PC-3 (cell line): ENCODE data around the gene KCNIP4. TPM values are rescaled to one million over a fixed set of nuclear protein-coding genes. Genes with fewer than 3 reads are reported as not detected.

ENCODE experiments used
- ATAC-seq: fragments of 200-7000 bp; cut with Tn5 transposase; 2 replicates; pipeline ENCODE4 v1.9.1; 2020; ENCODE audit warnings: mild to moderate bottlenecking, moderate library complexity
- BruUV-seq: library from RNA; stranded (reverse); fragments of 400-500 nt; replicated peaks from 2 replicates; lab custom pipeline; 2021; lab: Mats Ljungman, UMichigan
- CTCF ChIA-PET: fragments of 300-600 bp; sonication (Branson Sonifier 250); formaldehyde crosslinking; loops from one replicate; lab custom pipeline; 2022; ENCODE audit warnings: antibody characterized with exemption; lab: Charles Lee
- POLR2A ChIA-PET: fragments of 300-600 bp; sonication (Branson Sonifier 250); formaldehyde crosslinking; loops from one replicate; lab custom pipeline; 2022; ENCODE audit warnings: antibody characterized with exemption; ENCODE audit not compliant: unreplicated experiment; lab: Charles Lee
- DNase-seq: peaks from one replicate; pipeline ENCODE4 v3.0.0-alpha.2; 2015
- H2AFZ ChIP-seq: fragments of 300-600 bp; sonication (generic); 2 replicates; pipeline ENCODE4 v1.6.0; 2016; ENCODE audit warnings: antibody characterized with exemption, low read length
- H3F3A ChIP-seq: fragments of 300-600 bp; sonication (generic); one replicate; pipeline ENCODE4 v1.6.0; 2017; ENCODE audit warnings: antibody characterized with exemption, low read length, control low read depth, mild to moderate bottlenecking; ENCODE audit not compliant: unreplicated experiment
- H3K27ac ChIP-seq: fragments of 300-600 bp; sonication (generic); 2 replicates; pipeline ENCODE4 v1.5.1; 2016; ENCODE audit warnings: mild to moderate bottlenecking, low read length
- H3K27me3 ChIP-seq: fragments of 300-600 bp; sonication (generic); 2 replicates; pipeline ENCODE4 v1.6.1; 2016; ENCODE audit warnings: low read length, mixed read lengths
- H3K36me3 ChIP-seq: fragments of 300-600 bp; sonication (generic); 2 replicates; pipeline ENCODE4 v1.6.1; 2016; ENCODE audit warnings: low read depth, mixed run types, low read length, mixed read lengths
- H3K4me1 ChIP-seq: fragments of 300-600 bp; sonication (generic); 2 replicates; pipeline ENCODE4 v1.5.1; 2016; ENCODE audit warnings: low read length; ENCODE audit not compliant: insufficient read depth
- H3K4me2 ChIP-seq: fragments of 300-600 bp; sonication (generic); 2 replicates; pipeline ENCODE4 v1.6.0; 2016; ENCODE audit warnings: low read length
- H3K4me3 ChIP-seq: fragments of 300-600 bp; sonication (generic); 2 replicates; pipeline ENCODE4 v1.5.1; 2016; ENCODE audit warnings: mild to moderate bottlenecking, low read length, mixed read lengths
- H3K79me2 ChIP-seq: fragments of 300-600 bp; sonication (generic); 2 replicates; pipeline ENCODE4 v1.6.1; 2017; ENCODE audit warnings: low read length, mixed read lengths
- H3K9ac ChIP-seq: fragments of 300-600 bp; sonication (generic); 2 replicates; pipeline ENCODE4 v1.6.0; 2016; ENCODE audit warnings: mild to moderate bottlenecking, low read length
- H3K9me2 ChIP-seq: fragments of 300-600 bp; sonication (generic); replicated peaks from 2 replicates; pipeline ENCODE4 v1.6.1; 2016; ENCODE audit warnings: mixed run types, low read length, mixed read lengths
- H3K9me3 ChIP-seq: fragments of 300-600 bp; sonication (generic); 2 replicates; pipeline ENCODE4 v1.6.1; 2016; ENCODE audit warnings: low read length, mixed read lengths
- H4K20me1 ChIP-seq: fragments of 300-600 bp; sonication (generic); 2 replicates; pipeline ENCODE4 v1.6.1; 2016; ENCODE audit warnings: low read length, mixed read lengths
- CTCF ChIP-seq: fragments of 300-600 bp; sonication (generic); conservative IDR thresholded peaks from 2 replicates; pipeline ENCODE4 v1.5.1; 2017; ENCODE audit warnings: antibody characterized with exemption, low read depth, mild to moderate bottlenecking, low read length
- EZH2 ChIP-seq: fragments of 300-600 bp; sonication (generic); IDR thresholded peaks from one replicate; pipeline ENCODE4 v1.6.1; 2017; ENCODE audit warnings: antibody characterized with exemption, mild to moderate bottlenecking, low read length; ENCODE audit not compliant: unreplicated experiment
- EZH2phosphoT487 ChIP-seq: fragments of 300-600 bp; sonication (generic); IDR thresholded peaks from 2 replicates; pipeline ENCODE4 v1.6.1; 2018; ENCODE audit warnings: mild to moderate bottlenecking, antibody characterized with exemption, low read length, borderline replicate concordance
- intact Hi-C: fragments of 100-400 bp; cut with micrococcal nuclease; formaldehyde crosslinking; loops from 2 replicates; pipeline ENCODE4 v1.9.0; 2023
- total RNA-seq: library from RNA; depleted of rRNA; stranded (reverse); fragments of >200 nt; gene quantifications from 2 replicates; pipeline ENCODE4 v1.2.3, GENCODE V29; 2014

The KCNIP4 gene
- total RNA-seq, 1 experiment from 2014 or later: not detected

DNA sequence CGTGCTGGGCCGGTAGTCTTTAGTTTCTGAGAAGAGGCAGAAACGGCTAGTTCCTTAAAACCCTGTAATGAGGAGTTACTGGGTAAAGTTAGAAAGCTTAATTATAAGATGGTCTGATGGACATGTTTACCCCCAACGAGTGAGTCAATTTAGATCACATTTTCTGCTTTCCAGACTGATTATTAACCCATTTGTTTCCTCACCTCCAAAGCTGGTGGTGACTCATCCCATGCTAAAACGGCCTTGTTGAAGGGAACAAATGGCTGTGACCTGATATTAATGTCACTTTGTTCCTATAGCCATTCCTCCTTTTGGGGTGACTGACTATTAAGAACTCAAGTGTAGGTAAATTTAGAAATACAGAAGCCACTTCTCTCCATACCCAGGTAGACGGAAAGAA, 232.0 kb downstream of the KCNIP4 start:
- H3K9me2 ChIP-seq: no peaks in the 10 kb centered on the region
- H3K79me2 ChIP-seq: no peaks in the 10 kb centered on the region
- H3F3A ChIP-seq: no peaks in the 10 kb centered on the region
- no peaks in the 10 kb centered on the region for H3K36me3 ChIP-seq
- ATAC-seq: no peak
- no peaks in the 10 kb centered on the region for H4K20me1 ChIP-seq
- CTCF ChIA-PET: no interaction called here
- intact Hi-C loops: no loop called here
- no peak overlapping the region for H3K4me3 ChIP-seq
- POLR2A ChIA-PET: no interaction called here
- DNase-seq: no peak
- H3K9ac ChIP-seq: no peak overlapping the region
- no peaks in the 10 kb centered on the region for H3K27me3 ChIP-seq
- no peak overlapping the region for H3K4me2 ChIP-seq
- no peaks in the 10 kb centered on the region for H3K9me3 ChIP-seq
- H2AFZ ChIP-seq: no peak overlapping the region
- no peaks in the 10 kb centered on the region for H3K4me1 ChIP-seq
- TF ChIP-seq EZH2phosphoT487 (no peak), CTCF (no peak), EZH2 (no peak)
- no peak overlapping the region for H3K27ac ChIP-seq
- no TSS peak for BruUV-seq

DNA sequence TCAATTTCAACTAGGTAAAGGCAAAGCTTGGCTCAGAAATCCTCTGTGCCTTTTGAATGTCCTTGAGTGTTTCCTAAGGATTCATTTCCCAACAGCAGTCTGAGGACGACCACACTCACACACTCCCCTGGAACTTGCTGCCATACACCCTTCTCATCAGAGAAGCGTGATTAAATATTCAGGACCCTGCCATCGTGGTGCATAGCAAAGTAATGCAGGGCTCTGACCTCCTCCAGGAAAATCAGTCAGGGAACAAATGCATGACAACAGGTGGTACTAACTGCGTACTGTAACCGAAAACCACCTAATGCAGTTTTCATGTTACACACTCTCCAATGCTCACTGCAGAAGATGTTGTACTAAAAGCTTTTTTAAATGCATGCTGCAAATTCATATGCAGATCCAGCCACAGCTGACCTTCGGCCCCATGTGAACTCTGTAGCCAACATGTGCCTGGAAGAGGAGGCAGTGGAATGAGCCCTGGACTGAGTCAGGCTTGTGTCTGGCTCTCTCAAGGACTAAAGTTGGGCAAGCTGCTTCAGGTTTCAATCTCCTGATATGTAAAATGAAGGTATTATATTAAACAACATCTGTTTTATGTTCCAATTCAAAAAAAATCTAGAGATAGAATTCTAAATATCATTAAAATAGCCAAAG, 238.3 kb downstream of the KCNIP4 start:
- H3K79me2 ChIP-seq: no peaks in the 10 kb centered on the region
- POLR2A ChIA-PET: no interaction called here
- H3K9ac ChIP-seq: no peak overlapping the region
- ATAC-seq: no peak
- TF ChIP-seq EZH2: no peak
- no peak overlapping the region for H3K4me2 ChIP-seq
- no peak for DNase-seq
- H2AFZ ChIP-seq: no peak overlapping the region
- peaks cover 14% of the 10 kb centered on the region; the same call in 1 of the 2 replicates for H3K27me3 ChIP-seq
- no peak overlapping the region for H3K4me3 ChIP-seq
- intact Hi-C loops: no loop called here
- no TSS peak for BruUV-seq
- H3K27ac ChIP-seq: no peak overlapping the region
- no peaks in the 10 kb centered on the region for H3K4me1 ChIP-seq
- H3K9me2 ChIP-seq: no peaks in the 10 kb centered on the region
- CTCF ChIA-PET: no interaction called here
- H3K9me3 ChIP-seq: no peaks in the 10 kb centered on the region
- no peaks in the 10 kb centered on the region for H4K20me1 ChIP-seq
- no peaks in the 10 kb centered on the region for H3K36me3 ChIP-seq
- no peaks in the 10 kb centered on the region for H3F3A ChIP-seq

DNA sequence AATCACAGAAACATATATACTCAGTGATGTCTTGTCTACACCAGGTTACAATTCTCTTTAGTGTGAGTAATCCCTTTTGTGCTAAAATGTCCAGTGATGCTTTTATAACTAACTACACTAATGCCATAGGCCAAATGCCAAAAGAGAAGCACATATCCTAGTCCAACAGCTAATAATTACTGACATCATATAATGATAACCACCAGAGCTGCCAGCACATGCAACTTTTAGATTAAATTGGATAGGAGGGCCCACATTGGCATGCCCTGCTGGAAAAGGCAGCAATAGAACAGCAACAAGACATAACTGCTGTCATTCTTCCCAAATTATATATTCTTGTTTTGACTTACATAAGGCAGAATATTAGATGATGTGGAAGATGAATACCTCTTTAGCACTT, 238.8 kb downstream of the KCNIP4 start:
- H3F3A ChIP-seq: no peaks in the 10 kb centered on the region
- TF ChIP-seq EZH2 (no peak), EZH2phosphoT487 (no peak), CTCF (no peak)
- H3K9me3 ChIP-seq: no peaks in the 10 kb centered on the region
- no peak overlapping the region for H2AFZ ChIP-seq
- H3K9me2 ChIP-seq: no peaks in the 10 kb centered on the region
- no peak overlapping the region for H3K9ac ChIP-seq
- no peak overlapping the region for H3K4me3 ChIP-seq
- DNase-seq (no peak), ATAC-seq (no peak)
- H4K20me1 ChIP-seq: no peaks in the 10 kb centered on the region
- no peaks in the 10 kb centered on the region for H3K36me3 ChIP-seq
- intact Hi-C loops: no loop called here
- POLR2A ChIA-PET: no interaction called here
- peaks cover 14% of the 10 kb centered on the region; the same call in 1 of the 2 replicates for H3K27me3 ChIP-seq
- no peak overlapping the region for H3K27ac ChIP-seq
- no peaks in the 10 kb centered on the region for H3K4me1 ChIP-seq
- H3K4me2 ChIP-seq: no peak overlapping the region
- BruUV-seq: no TSS peak
- CTCF ChIA-PET: no interaction called here
- H3K79me2 ChIP-seq: no peaks in the 10 kb centered on the region
